WI38 (cell line): ENCODE measurements around the gene PDZK1.
A peak's percentile ranks its signal among the peaks of the same experiment; 100 is the strongest.
"Not testable (repeated sequence)": the region's sequence is repeated elsewhere in the genome, so short reads cannot be mapped to it uniquely, and the experiment has no call there.

Source experiments
- H3K4me3 ChIP-seq: 2 replicates; pipeline ENCODE4 v1.5.1; 2011; ENCODE audit warnings: low read depth, mild to moderate bottlenecking, control low read depth, low read length
- TF ChIP-seq, protein P1 (sequence below): IDR thresholded peaks from 2 replicates; pipeline ENCODE4 v1.5.1; 2012; ENCODE audit warnings: low read depth, mild to moderate bottlenecking, control low read depth, low read length

The PDZK1 gene

DNA sequence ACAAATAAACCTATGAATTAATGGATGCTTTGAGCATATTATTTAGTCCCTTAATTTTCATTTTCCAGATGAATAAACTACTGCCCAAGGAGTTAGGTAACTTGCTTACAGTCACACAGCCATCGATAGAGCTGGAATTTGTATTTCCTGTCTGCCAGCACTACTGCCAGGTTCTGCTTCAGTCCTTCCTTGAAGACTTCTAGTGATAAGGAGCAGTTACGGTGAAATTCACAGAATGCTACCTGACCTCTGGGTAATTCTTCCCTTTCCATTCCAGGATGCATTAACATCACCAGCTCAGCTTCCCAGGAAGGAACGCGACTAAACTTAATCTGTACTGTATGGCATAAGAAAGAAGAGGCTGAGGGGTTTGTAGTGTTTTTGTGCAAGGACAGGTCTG is 23.3 kb upstream of the PDZK1 start:
- TF ChIP-seq, protein P1, sequence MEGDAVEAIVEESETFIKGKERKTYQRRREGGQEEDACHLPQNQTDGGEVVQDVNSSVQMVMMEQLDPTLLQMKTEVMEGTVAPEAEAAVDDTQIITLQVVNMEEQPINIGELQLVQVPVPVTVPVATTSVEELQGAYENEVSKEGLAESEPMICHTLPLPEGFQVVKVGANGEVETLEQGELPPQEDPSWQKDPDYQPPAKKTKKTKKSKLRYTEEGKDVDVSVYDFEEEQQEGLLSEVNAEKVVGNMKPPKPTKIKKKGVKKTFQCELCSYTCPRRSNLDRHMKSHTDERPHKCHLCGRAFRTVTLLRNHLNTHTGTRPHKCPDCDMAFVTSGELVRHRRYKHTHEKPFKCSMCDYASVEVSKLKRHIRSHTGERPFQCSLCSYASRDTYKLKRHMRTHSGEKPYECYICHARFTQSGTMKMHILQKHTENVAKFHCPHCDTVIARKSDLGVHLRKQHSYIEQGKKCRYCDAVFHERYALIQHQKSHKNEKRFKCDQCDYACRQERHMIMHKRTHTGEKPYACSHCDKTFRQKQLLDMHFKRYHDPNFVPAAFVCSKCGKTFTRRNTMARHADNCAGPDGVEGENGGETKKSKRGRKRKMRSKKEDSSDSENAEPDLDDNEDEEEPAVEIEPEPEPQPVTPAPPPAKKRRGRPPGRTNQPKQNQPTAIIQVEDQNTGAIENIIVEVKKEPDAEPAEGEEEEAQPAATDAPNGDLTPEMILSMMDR: no peak
- H3K4me3 ChIP-seq: no peak overlapping the region

DNA sequence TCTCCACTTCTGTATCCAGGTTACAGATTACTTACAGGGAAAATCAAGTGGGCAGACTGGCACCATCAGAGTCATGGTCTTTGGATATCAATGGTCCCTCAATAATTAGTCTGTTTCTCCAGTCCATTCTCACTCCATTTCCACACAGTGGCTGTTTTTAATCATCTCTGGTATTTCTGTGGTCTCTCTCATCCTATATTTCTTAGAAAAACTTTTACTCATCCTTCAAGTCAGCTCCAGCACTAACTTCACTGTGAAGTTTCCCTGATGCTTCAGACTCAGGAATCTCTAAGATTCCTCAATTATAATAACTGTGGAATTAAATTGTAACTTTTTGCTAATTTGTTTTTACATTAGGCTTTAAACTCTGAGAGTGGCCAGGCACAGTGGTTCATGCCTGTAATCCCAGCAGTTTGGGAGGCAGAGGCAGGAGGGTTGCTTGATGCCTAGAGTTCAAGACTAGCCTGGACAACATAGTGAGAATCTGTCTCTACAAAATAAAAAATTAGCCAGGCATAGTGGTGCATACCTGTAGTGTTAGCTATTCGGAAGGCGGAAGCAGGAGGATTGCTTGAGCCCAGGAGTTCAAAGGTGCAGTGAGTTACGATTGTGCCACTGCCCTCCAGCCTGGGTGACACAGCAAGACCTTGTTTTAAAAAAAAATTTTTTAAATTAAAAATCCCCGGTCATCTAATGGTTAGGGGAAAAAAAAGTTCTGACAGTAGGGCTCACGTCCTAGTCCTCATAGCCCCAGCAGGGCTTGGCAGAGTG is 22.7 kb upstream of the PDZK1 start:
- TF ChIP-seq, protein P1: no peak; the same call in 1 of the 2 replicates
- H3K4me3 ChIP-seq: no peak overlapping the region

DNA sequence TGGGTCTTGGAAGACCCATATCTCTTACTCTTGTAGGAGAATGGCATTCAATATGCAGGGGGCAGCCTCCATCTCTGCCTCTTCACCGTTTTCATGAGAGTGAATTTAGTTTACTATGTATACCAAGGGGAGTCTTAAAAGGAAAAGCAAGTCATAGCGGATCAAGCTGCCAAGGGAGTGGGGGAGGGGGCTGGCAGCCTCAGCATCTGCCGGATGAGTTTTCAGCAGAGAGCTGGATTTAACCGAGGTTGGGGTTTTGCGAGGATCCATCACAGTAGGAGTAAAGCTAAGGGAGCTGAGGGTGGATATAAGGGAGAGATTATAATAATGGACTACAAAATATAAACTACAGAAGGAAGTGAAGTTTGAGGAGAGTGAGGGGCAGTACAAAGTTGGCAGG is 22.0 kb upstream of the PDZK1 start:
- no peak overlapping the region for H3K4me3 ChIP-seq
- TF ChIP-seq, protein P1: no peak

DNA sequence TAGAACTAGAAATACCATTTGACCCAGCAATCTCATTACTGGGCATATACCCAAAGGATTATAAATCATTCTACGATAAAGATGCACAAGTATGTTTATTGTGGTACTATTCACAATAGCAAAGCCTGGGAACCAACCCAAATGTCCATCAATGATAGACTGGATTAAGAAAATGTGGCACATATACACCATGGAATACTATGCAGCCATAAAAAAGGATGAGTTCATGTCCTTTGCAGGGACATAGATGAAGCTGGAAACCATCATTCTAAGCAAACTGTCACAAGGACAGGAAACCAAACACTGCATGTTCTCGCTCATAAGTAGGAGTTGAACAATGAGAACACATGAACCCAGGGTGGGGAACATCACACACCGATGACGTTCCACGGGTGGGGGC is 19.0 kb upstream of the PDZK1 start:
- not testable (repeated sequence) for H3K4me3 ChIP-seq

DNA sequence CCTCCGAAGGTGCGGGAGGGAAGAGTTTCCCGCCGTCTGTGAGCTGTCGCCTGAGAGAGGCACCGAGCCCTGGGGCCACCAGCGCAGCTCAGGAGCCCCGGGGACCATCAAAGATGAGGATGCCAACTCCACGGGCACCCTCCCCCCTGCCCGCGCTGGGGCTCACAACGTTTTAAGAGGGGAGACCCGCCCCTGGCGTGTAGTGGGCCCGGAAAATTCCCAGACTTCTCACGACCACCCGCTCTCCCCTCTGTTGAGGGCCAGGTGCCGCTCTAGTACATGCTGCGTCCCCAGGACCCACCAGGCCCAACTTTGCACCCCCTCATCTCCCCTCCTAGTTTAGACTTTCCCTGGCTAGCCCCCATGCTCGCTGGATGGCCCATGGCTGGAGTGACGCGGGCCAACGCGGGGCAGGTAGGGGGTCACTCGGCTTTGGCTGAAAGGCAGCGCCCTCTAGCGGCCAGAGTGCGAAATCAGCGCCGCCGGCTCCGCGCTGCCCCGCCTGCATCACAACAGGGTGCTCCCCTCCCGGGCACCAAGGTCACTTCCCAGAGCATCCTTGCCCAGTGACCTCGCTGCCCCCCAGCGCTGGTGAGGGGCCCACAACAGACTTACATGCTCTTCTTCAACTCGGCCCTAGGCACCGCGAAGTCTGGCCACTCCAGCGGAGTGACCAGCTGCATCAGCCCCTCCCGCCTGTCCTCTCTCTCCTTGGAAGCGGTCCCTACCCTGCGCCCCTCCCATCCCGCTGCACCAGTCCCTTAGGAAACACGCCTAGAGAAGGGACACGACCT is 13.9 kb upstream of the PDZK1 start:
- H3K4me3 ChIP-seq: peak overlapping the region; percentile 49
- TF ChIP-seq, protein P1: peak; percentile 77

DNA sequence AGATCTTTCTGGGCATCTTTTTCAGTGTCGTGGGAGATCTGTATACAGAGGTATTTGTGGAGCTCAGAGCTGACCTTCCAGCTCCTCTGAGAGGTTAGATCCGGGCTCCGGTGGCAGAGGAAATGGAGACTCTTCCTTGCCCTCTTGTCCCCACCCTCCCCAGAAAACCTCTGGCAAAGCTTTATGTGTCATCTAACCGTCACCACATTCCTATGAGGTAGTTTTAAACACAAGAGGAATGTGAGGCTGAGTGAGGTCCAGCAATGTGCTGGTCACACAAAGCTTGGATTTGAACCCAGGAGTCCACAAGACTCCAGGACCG is 13.3 kb upstream of the PDZK1 start:
- TF ChIP-seq, protein P1: no peak
- H3K4me3 ChIP-seq: peak overlapping the region; percentile 49

DNA sequence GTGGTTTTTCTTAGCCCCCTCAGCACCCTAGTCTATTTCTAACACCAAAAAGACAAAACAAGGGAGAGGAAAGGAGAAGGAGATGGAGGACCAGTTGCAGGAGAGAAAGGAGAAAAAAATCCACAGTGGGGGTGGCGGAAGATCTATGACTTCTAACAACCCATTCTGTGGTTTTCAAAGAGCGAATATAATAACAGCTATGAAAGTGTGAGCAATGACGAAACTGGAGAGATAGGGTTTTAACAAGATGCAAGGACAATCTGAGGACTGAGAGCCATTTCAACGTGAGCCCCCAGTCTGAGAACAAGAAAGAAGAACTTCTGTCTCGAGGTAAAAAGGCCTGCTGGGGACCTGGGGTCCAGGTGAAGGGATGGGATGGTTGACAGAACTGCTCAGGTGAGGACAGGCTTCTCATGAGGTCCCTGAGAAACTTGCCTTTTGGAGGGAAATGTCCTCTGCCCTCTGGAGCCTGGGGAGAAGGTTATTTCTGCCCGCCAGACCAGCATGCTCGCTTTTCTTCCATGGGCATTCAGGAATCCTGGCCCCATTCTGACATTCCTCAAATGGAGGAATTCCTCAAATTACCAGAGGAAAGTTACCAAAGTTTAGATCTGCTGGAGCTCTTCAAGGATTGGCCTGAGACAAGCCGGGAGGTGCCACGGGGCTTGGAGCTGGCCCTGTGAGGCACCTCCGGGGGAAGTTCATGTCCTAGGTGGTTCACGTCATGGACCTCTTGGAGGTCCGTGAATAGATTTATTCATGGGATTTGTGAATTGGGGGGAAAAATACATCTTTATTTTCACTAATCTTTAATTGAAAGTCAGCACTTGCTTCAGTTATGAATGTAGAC is 12.3 kb upstream of the PDZK1 start, which contains the start of gene CD160:
CD160 (plus strand) TSS at position 270 of the 850 bp plus-strand sequence. CDS start 8,829 bp downstream, outside the sequence.
- no peak within 1 kb of the TSS for H3K4me3 ChIP-seq
- TF ChIP-seq, protein P1: no peak

DNA sequence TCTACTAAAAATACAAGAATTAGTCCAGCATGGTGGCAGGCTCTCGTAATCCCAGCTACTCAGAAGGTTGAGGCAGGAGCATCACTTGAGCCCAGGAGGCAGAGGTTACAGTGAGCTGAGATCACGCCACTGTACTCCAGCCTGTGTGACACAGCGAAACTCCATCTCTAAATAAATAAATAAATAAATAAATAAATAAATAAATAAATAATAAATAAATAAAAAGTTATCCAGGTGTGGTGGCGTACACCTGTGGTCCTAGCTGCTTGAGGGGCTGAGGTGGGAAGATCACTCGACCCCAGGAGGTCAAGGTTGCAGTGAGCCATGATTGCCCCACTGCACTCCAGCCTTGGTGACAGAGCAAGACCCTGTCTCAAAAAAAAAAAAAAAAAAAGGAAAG is 11.3 kb upstream of the PDZK1 start:
- not testable (repeated sequence) for H3K4me3 ChIP-seq
